Nephron (organoid): ENCODE results near the gene ZNF552.
A peak's percentile ranks its signal among the peaks of the same experiment; 100 is the strongest.

Experiments
- H3K27ac Mint-ChIP-seq, 3 experiments: 2 replicates each; pipeline ENCODE4 v1.8.0; 2020; ENCODE audit warnings: mixed read lengths in 3 of 3, mild to moderate bottlenecking in 2 of 3, moderate library complexity in 1 of 3
- H3K27me3 Mint-ChIP-seq: 2 replicates; pipeline ENCODE4 v1.8.0; 2021; ENCODE audit warnings: low read depth, mild to moderate bottlenecking, moderate library complexity, mixed read lengths
- H3K36me3 Mint-ChIP-seq: 2 replicates; pipeline ENCODE4 v1.8.0; 2020; ENCODE audit warnings: low read depth, mixed read lengths
- H3K4me1 Mint-ChIP-seq: 2 replicates; pipeline ENCODE4 v1.8.0; 2020; ENCODE audit warnings: mixed read lengths
- H3K4me3 Mint-ChIP-seq, 3 experiments: 2 replicates each; pipeline ENCODE4 v1.8.0; 2020; ENCODE audit warnings: mild to moderate bottlenecking in 3 of 3, mixed read lengths in 3 of 3, moderate library complexity in 2 of 3
- H3K9me3 Mint-ChIP-seq: 2 replicates; pipeline ENCODE4 v1.8.0; 2020; ENCODE audit warnings: mixed read lengths
- TF ChIP-seq, protein P1 (sequence below), 3 experiments: fragments of 200-600 bp; sonication (generic); IDR thresholded peaks; one replicate each; pipeline ENCODE4 v1.5.0; 2021; ENCODE audit warnings: antibody characterized with exemption in 3 of 3; ENCODE audit not compliant: unreplicated experiment in 3 of 3

ZNF552 gene

DNA sequence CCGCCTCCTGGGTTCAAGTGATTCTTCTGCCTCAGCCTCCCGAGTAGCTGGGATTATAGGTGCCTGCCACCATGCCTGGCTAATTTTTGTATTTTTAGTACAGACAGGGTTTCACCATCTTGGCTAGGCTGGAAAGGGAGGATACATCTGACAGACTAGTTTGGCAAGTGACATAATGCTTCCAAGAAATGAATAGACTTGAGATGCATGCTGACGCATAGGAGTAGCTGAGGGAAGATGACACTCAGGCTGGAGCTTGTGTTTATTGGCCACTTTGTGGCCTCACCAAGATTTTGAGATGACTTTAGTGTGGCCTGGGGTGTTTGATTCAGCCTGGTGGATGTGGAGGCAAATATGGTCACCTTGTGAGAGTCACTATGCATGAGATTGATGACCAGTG is 41.2 kb downstream of the ZNF552 start:
- no peaks in the 10 kb centered on the region for H3K27me3 Mint-ChIP-seq
- no peak overlapping the region for H3K4me3 Mint-ChIP-seq
- peaks cover 64% of the 10 kb centered on the region for H3K9me3 Mint-ChIP-seq
- TF ChIP-seq, protein P1, sequence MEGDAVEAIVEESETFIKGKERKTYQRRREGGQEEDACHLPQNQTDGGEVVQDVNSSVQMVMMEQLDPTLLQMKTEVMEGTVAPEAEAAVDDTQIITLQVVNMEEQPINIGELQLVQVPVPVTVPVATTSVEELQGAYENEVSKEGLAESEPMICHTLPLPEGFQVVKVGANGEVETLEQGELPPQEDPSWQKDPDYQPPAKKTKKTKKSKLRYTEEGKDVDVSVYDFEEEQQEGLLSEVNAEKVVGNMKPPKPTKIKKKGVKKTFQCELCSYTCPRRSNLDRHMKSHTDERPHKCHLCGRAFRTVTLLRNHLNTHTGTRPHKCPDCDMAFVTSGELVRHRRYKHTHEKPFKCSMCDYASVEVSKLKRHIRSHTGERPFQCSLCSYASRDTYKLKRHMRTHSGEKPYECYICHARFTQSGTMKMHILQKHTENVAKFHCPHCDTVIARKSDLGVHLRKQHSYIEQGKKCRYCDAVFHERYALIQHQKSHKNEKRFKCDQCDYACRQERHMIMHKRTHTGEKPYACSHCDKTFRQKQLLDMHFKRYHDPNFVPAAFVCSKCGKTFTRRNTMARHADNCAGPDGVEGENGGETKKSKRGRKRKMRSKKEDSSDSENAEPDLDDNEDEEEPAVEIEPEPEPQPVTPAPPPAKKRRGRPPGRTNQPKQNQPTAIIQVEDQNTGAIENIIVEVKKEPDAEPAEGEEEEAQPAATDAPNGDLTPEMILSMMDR (IDR thresholded peaks at IDR 0.05; ENCODE audit: unreplicated experiment in 3 of 3), result no peak
- H3K4me1 Mint-ChIP-seq, result peaks cover 6% of the 10 kb centered on the region
- peaks cover 96% of the 10 kb centered on the region for H3K36me3 Mint-ChIP-seq
- H3K27ac Mint-ChIP-seq, result no peak overlapping the region

DNA sequence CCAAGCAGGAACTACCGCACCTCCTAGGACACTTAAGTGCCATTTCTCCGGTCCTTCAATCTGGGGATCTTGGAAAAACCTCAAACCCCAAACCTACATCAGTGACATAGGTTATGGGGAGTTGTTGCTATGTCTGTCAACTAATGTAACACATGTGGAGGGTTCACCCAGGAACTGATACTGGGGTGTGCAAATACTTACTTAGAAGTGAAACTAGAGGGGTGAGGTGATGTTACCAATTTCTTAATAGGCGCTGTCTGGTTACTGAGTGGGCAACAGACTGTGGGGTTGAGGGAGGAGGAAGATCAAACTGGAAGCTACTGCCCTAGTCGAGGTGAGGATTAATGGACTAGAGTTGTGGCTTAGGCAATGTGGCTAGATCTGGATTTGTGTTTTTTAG is 43.3 kb downstream of the ZNF552 start:
- peak overlapping the region; percentile 38 to 65 (median 61) for H3K4me3 Mint-ChIP-seq

DNA sequence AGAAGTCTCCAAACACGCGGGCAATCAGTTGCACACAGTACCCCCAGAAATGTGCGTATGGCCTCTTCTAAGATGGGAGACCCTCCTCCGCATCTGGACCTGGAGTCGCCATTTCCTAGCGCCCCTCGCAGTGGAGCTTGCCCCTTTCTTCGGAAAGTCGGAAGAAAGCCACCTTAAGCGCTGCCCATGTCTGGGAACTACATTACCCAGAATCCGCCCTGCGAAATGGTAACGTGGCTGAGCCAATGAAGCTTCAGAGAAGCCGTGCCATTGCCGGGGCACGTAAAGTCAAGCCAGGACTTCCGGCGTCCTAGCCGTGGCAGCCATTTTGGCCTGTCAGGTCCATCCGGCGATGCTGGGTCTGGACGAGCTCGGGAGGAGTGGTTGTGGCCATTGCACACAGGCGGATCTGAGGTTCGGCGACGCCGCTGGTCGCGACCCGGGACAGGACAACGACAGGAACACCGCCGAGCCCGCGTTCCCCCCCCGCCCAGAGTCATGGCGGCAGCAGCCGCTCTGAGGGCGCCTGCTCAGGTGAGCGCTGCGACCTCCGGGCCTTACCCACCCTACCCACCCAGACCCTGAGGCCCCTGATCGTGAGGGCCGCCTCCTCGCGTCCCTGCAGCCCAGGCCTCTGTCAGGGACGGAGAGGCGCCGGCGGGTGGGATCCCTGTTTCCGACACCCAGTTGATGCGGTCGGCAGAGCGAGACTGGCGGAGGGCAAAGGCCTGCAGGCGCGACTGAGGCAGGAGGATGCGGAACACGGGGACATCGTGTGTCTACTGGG is 45.2 kb downstream of the ZNF552 start, which contains the start of gene ZNF586:
Gene ZNF586, plus strand, starts transcription at position 332 of the 787 bp plus-strand sequence. Its CDS starts 167 bp downstream, at position 499.
- H3K4me3 Mint-ChIP-seq, result peak within 1 kb of the TSS; percentile 97 to 98 (median 98)
- TF ChIP-seq, protein P1 (IDR thresholded peaks at IDR 0.05; ENCODE audit: unreplicated experiment in 3 of 3), result no peak
- H3K9me3 Mint-ChIP-seq, result peaks cover 59% of the 10 kb centered on the region
- peaks cover 81% of the 10 kb centered on the region for H3K36me3 Mint-ChIP-seq
- H3K27ac Mint-ChIP-seq, result peak within 1 kb of the TSS; percentile 62 to 94 (median 74)
- H3K27me3 Mint-ChIP-seq, result no peaks in the 10 kb centered on the region
- H3K4me1 Mint-ChIP-seq, result peaks cover 6% of the 10 kb centered on the region

More for the DNA sequence above, 43.3 kb downstream of the ZNF552 start:
- TF ChIP-seq, protein P1 (IDR thresholded peaks at IDR 0.05; ENCODE audit: unreplicated experiment in 3 of 3), result no peak
- peaks cover 6% of the 10 kb centered on the region for H3K4me1 Mint-ChIP-seq
- H3K27me3 Mint-ChIP-seq, result no peaks in the 10 kb centered on the region
- peaks cover 88% of the 10 kb centered on the region for H3K36me3 Mint-ChIP-seq
- no peak overlapping the region for H3K27ac Mint-ChIP-seq
- H3K9me3 Mint-ChIP-seq, result peaks cover 58% of the 10 kb centered on the region

DNA sequence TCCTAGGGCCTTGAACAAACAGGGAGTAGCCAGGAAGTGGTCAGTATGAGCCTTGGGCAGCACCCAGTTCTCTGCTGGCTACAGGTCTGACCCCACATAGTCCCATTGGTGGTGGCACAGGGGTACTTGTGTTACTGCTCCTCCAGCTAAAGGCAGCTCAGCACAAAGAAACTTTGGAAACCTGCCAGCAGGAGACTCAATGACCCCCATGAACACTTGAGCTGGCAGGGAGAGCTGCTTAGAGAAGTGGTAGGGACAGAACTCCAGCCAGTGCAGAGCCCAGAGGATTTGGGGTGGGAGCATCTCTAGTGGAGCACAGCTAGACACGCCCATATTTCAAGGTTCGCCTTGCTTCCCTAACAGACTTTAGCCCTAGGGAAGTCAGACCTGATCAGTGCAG is 55.6 kb downstream of the ZNF552 start:
- no peak overlapping the region for H3K4me3 Mint-ChIP-seq
- H3K27ac Mint-ChIP-seq, result no peak overlapping the region
- H3K4me1 Mint-ChIP-seq, result no peaks in the 10 kb centered on the region
- peaks cover 63% of the 10 kb centered on the region for H3K9me3 Mint-ChIP-seq
- no peaks in the 10 kb centered on the region for H3K27me3 Mint-ChIP-seq
- peaks cover 100% of the 10 kb centered on the region for H3K36me3 Mint-ChIP-seq
- TF ChIP-seq, protein P1 (IDR thresholded peaks at IDR 0.05; ENCODE audit: unreplicated experiment in 3 of 3), result no peak

DNA sequence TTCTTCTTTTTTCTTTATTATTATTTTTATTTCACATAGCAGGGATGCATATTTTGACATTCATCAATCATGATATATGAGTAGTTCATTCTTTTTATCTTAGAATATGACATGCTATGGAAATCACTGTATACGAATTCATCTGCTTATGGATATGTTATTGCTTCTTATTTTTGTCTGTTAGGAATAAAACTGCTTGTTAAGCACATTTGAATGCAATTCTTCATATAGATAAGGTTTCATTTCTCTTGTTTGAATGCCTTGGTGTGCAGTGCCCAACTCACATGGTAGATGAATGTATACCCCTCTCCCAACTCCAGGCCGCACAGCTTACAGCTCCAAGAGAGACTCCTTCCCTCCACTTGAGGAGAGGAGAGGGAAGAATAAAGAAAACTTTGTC is 56.8 kb downstream of the ZNF552 start:
- Mint-ChIP-seq H3K4me3 (no peak overlapping the region), H3K4me1 (no peaks in the 10 kb centered on the region), H3K36me3 (peaks cover 100% of the 10 kb centered on the region), H3K9me3 (peaks cover 68% of the 10 kb centered on the region), H3K27ac (no peak overlapping the region), H3K27me3 (no peaks in the 10 kb centered on the region)
- TF ChIP-seq, protein P1 (IDR thresholded peaks at IDR 0.05; ENCODE audit: unreplicated experiment in 3 of 3), result no peak
